HepG2 (cell line): ENCODE results near the gene PERCC1. TPM values are rescaled to one million over a fixed set of nuclear protein-coding genes. Genes with fewer than 3 reads are reported as not detected.

Experiments
- BRD4 ChIP-seq: sonication (generic); formaldehyde crosslinking; IDR thresholded peaks from 2 replicates; pipeline ENCODE4 v1.4.0; 2020; ENCODE audit warnings: missing genetic modification reagents
- CREB1 ChIP-seq, 2 experiments: fragments of 450-650 bp in 1 of 2; IDR thresholded peaks; 2 replicates each; pipeline ENCODE4 v1.6.1; 2016 to 2017; ENCODE audit warnings: control low read depth in 1 of 2, mild to moderate bottlenecking in 1 of 2, missing compliant biosample characterization in 1 of 2, missing genetic modification characterization in 1 of 2
- DBP ChIP-seq: sonication (generic); formaldehyde crosslinking; IDR thresholded peaks from 2 replicates; pipeline ENCODE4 v1.4.0; 2020; ENCODE audit warnings: missing genetic modification reagents; ENCODE audit errors: not compliant biosample characterization
- ELF3 ChIP-seq: IDR thresholded peaks from 2 replicates; pipeline ENCODE4 v1.6.1; 2016; ENCODE audit warnings: missing genetic modification reagents, missing compliant biosample characterization
- GATAD1 ChIP-seq: IDR thresholded peaks from 2 replicates; pipeline ENCODE4 v1.6.1; 2016; ENCODE audit warnings: missing genetic modification reagents, missing compliant biosample characterization
- HES4 ChIP-seq: sonication (generic); formaldehyde crosslinking; IDR thresholded peaks from 2 replicates; pipeline ENCODE4 v1.9.0; 2021; ENCODE audit warnings: mild to moderate bottlenecking, missing genetic modification reagents, borderline replicate concordance
- HNRNPK ChIP-seq: fragments of 200-400 bp; formaldehyde crosslinking; IDR thresholded peaks from 2 replicates; pipeline ENCODE4 v1.6.1; 2018; ENCODE audit warnings: low read length, low read depth, moderate library complexity, mild to moderate bottlenecking; ENCODE audit not compliant: poor library complexity, severe bottlenecking
- KDM4B ChIP-seq: sonication (generic); formaldehyde crosslinking; IDR thresholded peaks from 2 replicates; pipeline ENCODE4 v1.4.0; 2020; ENCODE audit warnings: missing genetic modification reagents
- MXI1 ChIP-seq: IDR thresholded peaks from 3 replicates; pipeline ENCODE4 v1.6.1; 2012; ENCODE audit warnings: low read depth, low read length, inconsistent platforms, borderline replicate concordance
- MYPOP ChIP-seq: sonication (generic); formaldehyde crosslinking; IDR thresholded peaks from 2 replicates; pipeline ENCODE4 v1.8.1; 2023; ENCODE audit warnings: mild to moderate bottlenecking, moderate library complexity, missing genetic modification reagents
- NFE2 ChIP-seq: sonication (generic); formaldehyde crosslinking; IDR thresholded peaks from 2 replicates; pipeline ENCODE4 v1.4.0; 2020; ENCODE audit warnings: missing genetic modification reagents
- RELA ChIP-seq: sonication (generic); formaldehyde crosslinking; IDR thresholded peaks from 2 replicates; pipeline ENCODE4 v1.4.0; 2020; ENCODE audit warnings: missing genetic modification reagents
- STAG1 ChIP-seq: sonication (generic); formaldehyde crosslinking; IDR thresholded peaks from 2 replicates; pipeline ENCODE4 v1.4.0; 2020; ENCODE audit warnings: missing genetic modification reagents
- TOPORS ChIP-seq: sonication (generic); formaldehyde crosslinking; IDR thresholded peaks from 2 replicates; pipeline ENCODE4 v1.8.0; 2023; ENCODE audit warnings: mild to moderate bottlenecking, missing genetic modification reagents
- TP53 ChIP-seq: sonication (generic); formaldehyde crosslinking; conservative IDR thresholded peaks from 2 replicates; pipeline ENCODE4 v1.4.0; 2020; ENCODE audit warnings: missing genetic modification reagents
- ZNF30 ChIP-seq: sonication (generic); formaldehyde crosslinking; IDR thresholded peaks from 2 replicates; pipeline ENCODE4 v1.5.0; 2020; ENCODE audit warnings: mild to moderate bottlenecking, missing genetic modification reagents
- ZNF501 ChIP-seq: sonication (generic); formaldehyde crosslinking; IDR thresholded peaks from 2 replicates; pipeline ENCODE4 v1.5.1; 2020; ENCODE audit warnings: mild to moderate bottlenecking, moderate library complexity, missing genetic modification reagents
- ZNF839 ChIP-seq: sonication (generic); formaldehyde crosslinking; IDR thresholded peaks from 2 replicates; pipeline ENCODE4 v1.4.0; 2020; ENCODE audit warnings: missing genetic modification reagents, mild to moderate bottlenecking, borderline replicate concordance
- ZNF841 ChIP-seq: sonication (generic); formaldehyde crosslinking; IDR thresholded peaks from 2 replicates; pipeline ENCODE4 v1.8.1; 2023; ENCODE audit warnings: missing genetic modification reagents, borderline replicate concordance
- polyA plus RNA-seq, 8 experiments: library from polyadenylated mRNA; depleted of rRNA in 3 of 8; stranded (reverse) in 7 of 8; unstranded in 1 of 8; fragments of >200 nt; fragmentation: Illumina TruSeq in 4 of 8; extraction: Trizol in 4 of 8; gene quantifications; 2 replicates each; pipeline versions ENCODE4 v1.2.1 to v1.2.3, GENCODE V29; 2011 to 2016; ENCODE audit warnings: low read depth in 4 of 8, missing spikeins in 1 of 8, mixed read lengths in 1 of 8; ENCODE audit not compliant: insufficient read depth in 1 of 8
- total RNA-seq, 5 experiments: library from RNA; depleted of rRNA; stranded (reverse); fragments of >200 nt; fragmentation: Illumina TruSeq; extraction: Trizol; gene quantifications; 2 replicates each; pipeline ENCODE4 v1.2.3, GENCODE V29; 2016; ENCODE audit warnings: low read depth in 1 of 5
- TF ChIP-seq, protein P1 (sequence below): sonication (generic); formaldehyde crosslinking; IDR thresholded peaks from 2 replicates; pipeline ENCODE4 v1.5.0; 2020; ENCODE audit warnings: mild to moderate bottlenecking, missing genetic modification reagents, borderline replicate concordance

PERCC1 gene
- total and polyA plus RNA-seq, 2 of the 13 experiments (the other 11 are each of a cell fraction or from before 2014, with no cell fraction given) = 0.15 TPM; not detected in 1

- no peak for TF ChIP-seq CREB1 (IDR thresholded peaks at IDR 0.05)
- TF ChIP-seq CREB1 (CRISPR knock-in tag; IDR thresholded peaks at IDR 0.05) = no peak
- TF ChIP-seq MYPOP (CRISPR knock-in tag) = no peak
- 0 out of 2 replicates have a peak, but pooled peaks have one; percentile 59 for TF ChIP-seq BRD4 (CRISPR knock-in tag)
- TF ChIP-seq KDM4B (CRISPR knock-in tag) = 0 out of 2 replicates have a peak, but pooled peaks have one; percentile 28
- TF ChIP-seq ELF3 (CRISPR knock-in tag) = 0 out of 2 replicates have a peak, but pooled peaks have one; percentile 11
- TF ChIP-seq DBP (CRISPR knock-in tag) = no peak
- TF ChIP-seq TP53 (CRISPR knock-in tag) = no peak
- no peak for TF ChIP-seq TOPORS (CRISPR knock-in tag)
- no peak for TF ChIP-seq MXI1
- peak; percentile 28; the same call in 1 of the 2 replicates for TF ChIP-seq GATAD1 (CRISPR knock-in tag)
- TF ChIP-seq ZNF501 = peak; percentile 67
- TF ChIP-seq NFE2 (CRISPR knock-in tag) = no peak
- no peak for TF ChIP-seq ZNF841
- no peak for TF ChIP-seq HNRNPK
- TF ChIP-seq, protein P1, sequence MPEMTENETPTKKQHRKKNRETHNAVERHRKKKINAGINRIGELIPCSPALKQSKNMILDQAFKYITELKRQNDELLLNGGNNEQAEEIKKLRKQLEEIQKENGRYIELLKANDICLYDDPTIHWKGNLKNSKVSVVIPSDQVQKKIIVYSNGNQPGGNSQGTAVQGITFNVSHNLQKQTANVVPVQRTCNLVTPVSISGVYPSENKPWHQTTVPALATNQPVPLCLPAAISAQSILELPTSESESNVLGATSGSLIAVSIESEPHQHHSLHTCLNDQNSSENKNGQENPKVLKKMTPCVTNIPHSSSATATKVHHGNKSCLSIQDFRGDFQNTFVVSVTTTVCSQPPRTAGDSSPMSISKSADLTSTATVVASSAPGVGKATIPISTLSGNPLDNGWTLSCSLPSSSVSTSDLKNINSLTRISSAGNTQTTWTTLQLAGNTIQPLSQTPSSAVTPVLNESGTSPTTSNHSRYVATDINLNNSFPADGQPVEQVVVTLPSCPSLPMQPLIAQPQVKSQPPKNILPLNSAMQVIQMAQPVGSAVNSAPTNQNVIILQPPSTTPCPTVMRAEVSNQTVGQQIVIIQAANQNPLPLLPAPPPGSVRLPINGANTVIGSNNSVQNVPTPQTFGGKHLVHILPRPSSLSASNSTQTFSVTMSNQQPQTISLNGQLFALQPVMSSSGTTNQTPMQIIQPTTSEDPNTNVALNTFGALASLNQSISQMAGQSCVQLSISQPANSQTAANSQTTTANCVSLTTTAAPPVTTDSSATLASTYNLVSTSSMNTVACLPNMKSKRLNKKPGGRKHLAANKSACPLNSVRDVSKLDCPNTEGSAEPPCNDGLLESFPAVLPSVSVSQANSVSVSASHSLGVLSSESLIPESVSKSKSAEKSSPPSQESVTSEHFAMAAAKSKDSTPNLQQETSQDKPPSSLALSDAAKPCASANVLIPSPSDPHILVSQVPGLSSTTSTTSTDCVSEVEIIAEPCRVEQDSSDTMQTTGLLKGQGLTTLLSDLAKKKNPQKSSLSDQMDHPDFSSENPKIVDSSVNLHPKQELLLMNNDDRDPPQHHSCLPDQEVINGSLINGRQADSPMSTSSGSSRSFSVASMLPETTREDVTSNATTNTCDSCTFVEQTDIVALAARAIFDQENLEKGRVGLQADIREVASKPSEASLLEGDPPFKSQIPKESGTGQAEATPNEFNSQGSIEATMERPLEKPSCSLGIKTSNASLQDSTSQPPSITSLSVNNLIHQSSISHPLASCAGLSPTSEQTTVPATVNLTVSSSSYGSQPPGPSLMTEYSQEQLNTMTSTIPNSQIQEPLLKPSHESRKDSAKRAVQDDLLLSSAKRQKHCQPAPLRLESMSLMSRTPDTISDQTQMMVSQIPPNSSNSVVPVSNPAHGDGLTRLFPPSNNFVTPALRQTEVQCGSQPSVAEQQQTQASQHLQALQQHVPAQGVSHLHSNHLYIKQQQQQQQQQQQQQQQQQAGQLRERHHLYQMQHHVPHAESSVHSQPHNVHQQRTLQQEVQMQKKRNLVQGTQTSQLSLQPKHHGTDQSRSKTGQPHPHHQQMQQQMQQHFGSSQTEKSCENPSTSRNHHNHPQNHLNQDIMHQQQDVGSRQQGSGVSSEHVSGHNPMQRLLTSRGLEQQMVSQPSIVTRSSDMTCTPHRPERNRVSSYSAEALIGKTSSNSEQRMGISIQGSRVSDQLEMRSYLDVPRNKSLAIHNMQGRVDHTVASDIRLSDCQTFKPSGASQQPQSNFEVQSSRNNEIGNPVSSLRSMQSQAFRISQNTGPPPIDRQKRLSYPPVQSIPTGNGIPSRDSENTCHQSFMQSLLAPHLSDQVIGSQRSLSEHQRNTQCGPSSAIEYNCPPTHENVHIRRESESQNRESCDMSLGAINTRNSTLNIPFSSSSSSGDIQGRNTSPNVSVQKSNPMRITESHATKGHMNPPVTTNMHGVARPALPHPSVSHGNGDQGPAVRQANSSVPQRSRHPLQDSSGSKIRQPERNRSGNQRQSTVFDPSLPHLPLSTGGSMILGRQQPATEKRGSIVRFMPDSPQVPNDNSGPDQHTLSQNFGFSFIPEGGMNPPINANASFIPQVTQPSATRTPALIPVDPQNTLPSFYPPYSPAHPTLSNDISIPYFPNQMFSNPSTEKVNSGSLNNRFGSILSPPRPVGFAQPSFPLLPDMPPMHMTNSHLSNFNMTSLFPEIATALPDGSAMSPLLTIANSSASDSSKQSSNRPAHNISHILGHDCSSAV (CRISPR knock-in tag) = no peak
- TF ChIP-seq HES4 (CRISPR knock-in tag) = no peak
- TF ChIP-seq STAG1 = peak; percentile 64
- 0 out of 2 replicates have a peak, but pooled peaks have one; percentile 47 for TF ChIP-seq ZNF30 (CRISPR knock-in tag)
- peak; percentile 57; the same call in 1 of the 2 replicates for TF ChIP-seq ZNF839 (CRISPR knock-in tag)
- TF ChIP-seq RELA (CRISPR knock-in tag) = no peak
Measured at GRCh38 chr16:1435921-1436697, 5.2 kb downstream of the PERCC1 start (continued).
